GM12873 (cell line): Measurements from ENCODE around the gene PHF2.

Experiments
- TF ChIP-seq, protein P1 (sequence below): IDR thresholded peaks from 2 replicates; pipeline ENCODE4 v1.5.1; 2012; ENCODE audit warnings: low read depth, mild to moderate bottlenecking, moderate library complexity, low read length, control low read depth; ENCODE audit not compliant: insufficient read depth; ENCODE audit errors: missing control alignments

Gene PHF2

DNA sequence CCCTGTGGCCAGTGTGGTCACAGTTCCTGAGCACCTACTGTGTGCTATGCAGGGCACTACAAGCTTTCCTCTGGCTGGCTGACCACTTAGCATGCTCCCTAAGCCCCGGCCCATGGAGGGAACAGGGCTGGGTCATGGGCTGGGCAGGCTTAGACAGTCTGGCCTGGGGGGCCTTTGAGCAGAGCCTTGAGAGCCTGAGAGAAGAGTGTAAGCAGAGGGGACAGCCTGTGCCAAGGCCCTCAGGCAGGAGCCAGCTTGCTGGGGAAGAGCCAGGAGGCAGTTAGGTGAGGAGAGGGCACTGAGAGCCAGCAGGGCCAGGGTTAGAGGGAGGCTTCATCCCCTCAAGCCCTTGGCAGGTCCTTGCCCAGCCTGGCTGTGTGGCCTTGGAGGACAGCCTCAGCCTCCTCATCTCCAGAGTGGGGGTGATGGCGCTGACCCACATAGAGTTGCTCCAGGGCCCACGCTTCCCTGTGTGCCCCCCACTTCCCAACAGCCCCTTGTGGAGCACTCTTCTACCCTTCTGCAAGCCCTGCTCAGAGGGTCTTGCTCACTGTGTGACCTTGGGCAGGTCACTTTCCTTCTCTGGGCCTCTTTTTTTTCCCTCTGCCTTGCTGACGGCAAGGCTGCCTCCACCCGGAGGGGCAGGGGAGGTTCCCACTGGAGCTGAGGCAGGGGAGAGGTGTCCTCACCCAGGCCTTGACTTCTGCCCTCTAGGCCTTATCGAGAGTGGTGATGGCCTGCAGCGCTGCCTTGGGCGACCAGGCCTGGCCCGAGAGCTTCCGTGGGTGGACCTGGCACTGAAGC is 107.1 kb downstream of the PHF2 start:
- TF ChIP-seq, protein P1, sequence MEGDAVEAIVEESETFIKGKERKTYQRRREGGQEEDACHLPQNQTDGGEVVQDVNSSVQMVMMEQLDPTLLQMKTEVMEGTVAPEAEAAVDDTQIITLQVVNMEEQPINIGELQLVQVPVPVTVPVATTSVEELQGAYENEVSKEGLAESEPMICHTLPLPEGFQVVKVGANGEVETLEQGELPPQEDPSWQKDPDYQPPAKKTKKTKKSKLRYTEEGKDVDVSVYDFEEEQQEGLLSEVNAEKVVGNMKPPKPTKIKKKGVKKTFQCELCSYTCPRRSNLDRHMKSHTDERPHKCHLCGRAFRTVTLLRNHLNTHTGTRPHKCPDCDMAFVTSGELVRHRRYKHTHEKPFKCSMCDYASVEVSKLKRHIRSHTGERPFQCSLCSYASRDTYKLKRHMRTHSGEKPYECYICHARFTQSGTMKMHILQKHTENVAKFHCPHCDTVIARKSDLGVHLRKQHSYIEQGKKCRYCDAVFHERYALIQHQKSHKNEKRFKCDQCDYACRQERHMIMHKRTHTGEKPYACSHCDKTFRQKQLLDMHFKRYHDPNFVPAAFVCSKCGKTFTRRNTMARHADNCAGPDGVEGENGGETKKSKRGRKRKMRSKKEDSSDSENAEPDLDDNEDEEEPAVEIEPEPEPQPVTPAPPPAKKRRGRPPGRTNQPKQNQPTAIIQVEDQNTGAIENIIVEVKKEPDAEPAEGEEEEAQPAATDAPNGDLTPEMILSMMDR = no peak

DNA sequence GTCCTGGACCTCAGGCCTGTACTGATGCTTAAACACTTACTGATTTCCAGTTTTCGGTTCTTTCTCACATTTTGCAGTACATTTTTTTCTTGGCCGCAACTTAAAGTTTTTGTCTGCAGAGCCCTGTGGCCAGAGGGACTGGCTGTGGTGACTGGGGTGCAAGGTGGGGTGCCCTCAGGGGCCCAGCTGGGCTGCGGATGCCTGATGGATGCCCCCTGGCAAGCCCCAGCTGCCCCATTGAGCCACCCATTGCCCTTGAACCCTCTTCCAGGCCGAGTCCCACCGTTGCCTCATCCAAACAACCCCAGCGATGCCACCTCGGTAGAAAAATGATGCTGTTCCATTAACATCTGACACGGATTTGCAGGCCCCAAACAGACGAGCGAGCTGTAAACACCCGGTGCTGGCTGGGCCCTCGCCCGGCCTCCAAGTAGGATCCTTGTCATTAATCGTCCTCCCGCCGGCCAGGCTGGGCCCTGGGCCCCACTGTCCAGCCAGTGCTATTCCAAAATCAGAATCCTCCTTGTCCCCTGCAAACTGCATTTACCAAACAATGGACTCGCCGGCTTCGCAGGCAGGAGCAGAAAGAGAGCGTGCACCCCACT is 107.9 kb downstream of the PHF2 start:
- TF ChIP-seq, protein P1 = no peak

DNA sequence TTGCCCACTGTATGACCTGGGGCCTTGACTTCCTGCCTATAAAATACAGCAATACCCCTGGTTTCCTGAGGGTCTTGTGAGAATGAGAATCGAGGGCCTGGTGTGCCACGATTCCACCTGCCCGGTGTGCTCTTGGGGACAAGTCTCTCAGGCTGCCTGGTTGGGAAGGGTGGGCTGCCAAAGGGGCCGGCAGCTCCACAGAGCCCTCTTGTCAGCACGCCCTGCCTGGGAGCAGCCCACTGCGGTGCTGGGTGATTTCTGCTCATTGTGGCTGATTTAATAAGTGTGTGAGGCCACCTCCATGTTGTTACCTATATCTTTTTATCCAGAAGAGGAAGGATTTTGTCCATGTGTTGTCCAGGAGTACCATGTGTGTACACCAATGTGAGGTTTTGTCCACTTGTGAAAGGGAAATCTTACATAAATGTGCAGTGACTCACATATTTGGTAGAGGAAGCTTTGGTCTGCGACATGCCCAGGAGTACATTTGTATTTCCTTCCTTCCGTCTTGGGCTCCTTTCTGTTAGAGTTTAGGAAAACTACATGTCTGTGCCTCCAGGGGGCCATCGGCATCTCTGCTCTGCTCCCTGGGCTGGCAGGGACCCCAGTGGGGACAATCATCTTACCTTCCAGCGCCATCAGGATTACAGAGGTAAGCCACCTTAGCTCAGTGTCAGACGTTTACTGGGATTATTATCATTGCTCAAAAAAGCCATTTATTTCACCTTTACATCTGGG is 108.6 kb downstream of the PHF2 start:
- TF ChIP-seq, protein P1 = peak; percentile 16

DNA sequence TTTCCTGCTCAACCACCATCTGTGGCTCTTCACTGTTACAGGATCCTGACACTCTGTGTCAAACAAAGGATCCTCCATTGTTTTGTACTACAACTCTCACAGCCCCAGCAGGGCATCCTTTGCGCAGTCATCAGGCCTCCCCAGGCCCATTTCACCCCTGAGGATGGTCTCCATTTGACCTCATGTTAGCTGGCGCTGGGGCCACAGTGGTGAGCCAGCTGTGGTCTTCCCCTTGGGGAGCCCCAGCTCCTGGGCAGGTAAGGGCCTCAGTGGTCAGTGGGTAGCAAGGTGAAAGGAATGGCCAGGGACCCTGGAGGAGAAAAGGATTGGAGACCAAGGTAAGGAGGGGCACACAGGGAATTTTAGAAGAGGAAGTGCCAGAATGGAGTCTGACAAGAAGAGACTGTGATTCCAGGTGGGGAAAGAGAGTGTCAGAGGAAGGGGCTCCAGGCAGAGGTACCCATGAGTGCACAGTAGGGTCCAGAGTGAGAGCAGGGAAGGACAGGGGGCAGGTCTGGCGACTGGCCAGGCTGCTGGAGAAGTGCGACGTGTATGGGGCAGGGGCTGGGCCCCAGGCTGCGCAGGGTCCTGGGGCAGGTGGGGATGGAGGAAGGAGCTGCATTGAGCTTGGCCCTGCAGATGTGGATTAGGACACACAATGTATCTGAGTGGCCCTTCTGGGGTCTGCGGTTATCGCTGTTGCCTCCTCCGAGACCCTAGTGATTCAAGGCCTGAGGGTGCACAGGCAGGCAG is 109.9 kb downstream of the PHF2 start:
- TF ChIP-seq, protein P1 = no peak

DNA sequence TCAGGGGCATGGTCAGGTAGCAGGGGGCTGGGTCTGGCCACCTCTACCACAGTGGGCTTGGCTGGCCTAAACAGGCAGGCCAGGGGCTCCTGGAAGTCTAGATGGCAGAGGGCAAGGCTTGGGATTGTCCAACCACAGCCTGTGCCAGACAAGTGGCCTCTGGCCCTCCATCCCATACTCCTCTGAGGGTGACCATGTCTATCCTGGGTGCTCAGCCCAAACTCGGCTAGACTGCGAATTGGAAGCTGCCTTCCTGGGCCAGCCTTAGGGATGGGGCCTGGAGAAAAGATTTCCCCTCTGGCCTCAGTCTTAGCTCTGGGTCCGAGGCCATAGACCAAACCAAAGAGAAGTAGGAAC is 110.5 kb downstream of the PHF2 start:
- TF ChIP-seq, protein P1 = no peak

DNA sequence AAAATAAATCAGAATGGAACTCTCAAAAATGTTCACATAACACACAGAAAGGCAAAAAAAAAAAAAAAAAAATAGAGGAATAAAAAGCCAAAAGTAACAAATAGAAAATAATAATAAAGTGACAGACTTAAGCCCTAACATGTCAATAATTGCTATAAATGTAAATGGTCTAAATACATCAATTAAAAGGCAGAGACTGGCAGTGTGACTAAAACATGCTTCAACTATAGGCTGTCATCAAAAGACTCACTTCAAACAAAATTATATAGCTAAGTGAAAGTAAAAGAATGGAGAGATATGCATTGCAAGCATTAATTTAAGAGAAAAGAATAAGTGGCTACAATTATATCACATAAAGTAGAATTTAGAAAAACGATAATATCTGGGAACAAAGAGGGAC is 114.2 kb downstream of the PHF2 start:
- TF ChIP-seq, protein P1 = no peak
